AG10803 (cell line): ENCODE data around the gene TACR1.
A peak's percentile ranks its signal among the peaks of the same experiment; 100 is the strongest.

Source experiments
- DNase-seq: peaks from one replicate; pipeline ENCODE4 v3.0.0; 2010; ENCODE audit warnings: low read depth
- H3K4me3 ChIP-seq: 2 replicates; pipeline ENCODE4 v1.5.1; 2011; ENCODE audit warnings: mild to moderate bottlenecking, low read length, control low read depth
- TF ChIP-seq, protein P1 (sequence below): conservative IDR thresholded peaks from 2 replicates; pipeline ENCODE4 v1.5.1; 2011; ENCODE audit warnings: mild to moderate bottlenecking, low read length, control low read depth, inconsistent platforms

TACR1 gene

DNA sequence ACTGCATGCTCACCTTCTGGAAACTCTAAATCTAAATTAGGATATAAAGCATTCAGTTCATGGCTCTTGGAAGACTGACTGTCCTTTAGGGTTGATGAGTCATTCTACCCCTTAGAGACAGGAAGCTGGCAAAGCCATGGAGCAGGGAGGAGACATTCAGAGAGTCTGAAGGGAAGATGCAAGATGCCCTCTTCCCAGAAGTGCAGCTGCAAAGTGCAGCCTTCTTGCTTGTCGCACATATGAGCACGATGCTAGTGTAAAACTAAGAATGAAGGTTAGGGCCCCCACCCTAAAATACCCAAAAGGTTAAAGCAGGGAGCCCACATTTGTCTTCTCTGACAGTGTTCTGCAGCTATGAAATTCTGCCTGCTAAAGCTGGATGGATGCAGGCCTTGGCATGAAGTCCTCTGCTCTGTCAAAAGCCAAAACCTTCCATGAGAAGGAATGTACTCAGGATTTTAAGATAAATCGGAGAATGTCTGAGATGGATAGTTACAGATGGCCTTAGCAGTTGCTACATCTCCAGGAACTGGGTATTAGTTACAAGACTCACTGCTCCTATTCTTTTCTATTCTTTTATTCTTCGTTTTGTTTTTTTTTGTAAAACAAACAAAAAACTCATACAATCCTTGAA lies 151.2 kb downstream of the TACR1 start:
- TF ChIP-seq, protein P1, sequence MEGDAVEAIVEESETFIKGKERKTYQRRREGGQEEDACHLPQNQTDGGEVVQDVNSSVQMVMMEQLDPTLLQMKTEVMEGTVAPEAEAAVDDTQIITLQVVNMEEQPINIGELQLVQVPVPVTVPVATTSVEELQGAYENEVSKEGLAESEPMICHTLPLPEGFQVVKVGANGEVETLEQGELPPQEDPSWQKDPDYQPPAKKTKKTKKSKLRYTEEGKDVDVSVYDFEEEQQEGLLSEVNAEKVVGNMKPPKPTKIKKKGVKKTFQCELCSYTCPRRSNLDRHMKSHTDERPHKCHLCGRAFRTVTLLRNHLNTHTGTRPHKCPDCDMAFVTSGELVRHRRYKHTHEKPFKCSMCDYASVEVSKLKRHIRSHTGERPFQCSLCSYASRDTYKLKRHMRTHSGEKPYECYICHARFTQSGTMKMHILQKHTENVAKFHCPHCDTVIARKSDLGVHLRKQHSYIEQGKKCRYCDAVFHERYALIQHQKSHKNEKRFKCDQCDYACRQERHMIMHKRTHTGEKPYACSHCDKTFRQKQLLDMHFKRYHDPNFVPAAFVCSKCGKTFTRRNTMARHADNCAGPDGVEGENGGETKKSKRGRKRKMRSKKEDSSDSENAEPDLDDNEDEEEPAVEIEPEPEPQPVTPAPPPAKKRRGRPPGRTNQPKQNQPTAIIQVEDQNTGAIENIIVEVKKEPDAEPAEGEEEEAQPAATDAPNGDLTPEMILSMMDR, result no peak
- no peak overlapping the region for H3K4me3 ChIP-seq
- peak; percentile 74 for DNase-seq

DNA sequence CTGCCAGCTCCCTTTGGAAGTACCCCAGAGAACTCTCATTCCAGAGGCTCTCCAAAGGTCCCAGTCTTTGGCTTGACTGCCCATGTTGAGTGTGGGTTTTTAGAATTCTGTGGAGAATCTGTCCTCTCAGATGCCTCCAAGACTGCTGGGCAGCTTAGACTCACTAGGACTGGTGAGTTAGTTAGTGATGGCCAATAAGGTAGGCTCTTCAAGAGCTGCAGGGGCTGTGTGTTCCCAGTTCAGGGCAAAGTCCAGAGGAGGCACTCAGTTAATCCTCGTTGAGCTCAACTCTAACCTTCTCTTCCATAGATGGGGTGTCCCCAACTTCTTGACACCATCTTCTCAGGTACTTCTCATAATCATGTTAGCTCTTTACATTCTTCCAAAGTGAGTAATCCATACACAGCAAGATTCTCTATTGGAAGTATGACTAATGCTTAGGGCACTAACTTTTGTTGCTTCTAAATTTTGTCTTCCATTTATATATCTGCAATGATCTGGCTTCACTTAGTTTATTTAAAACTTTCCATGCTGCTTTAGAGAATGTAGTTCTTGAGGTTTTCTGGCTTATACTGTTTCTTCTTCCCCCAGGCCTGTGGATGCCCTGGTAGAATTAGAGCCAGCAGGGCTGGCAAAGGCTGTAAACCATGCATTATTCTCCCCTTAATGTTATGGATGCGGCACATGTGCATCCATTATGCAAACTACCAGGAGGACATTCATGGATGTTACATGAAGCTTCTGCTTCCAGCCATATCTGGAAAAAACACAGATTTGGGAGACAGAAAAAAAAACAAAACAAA lies 151.9 kb downstream of the TACR1 start:
- DNase-seq, result peak; percentile 54
- TF ChIP-seq, protein P1, result no peak
- H3K4me3 ChIP-seq, result no peak overlapping the region

DNA sequence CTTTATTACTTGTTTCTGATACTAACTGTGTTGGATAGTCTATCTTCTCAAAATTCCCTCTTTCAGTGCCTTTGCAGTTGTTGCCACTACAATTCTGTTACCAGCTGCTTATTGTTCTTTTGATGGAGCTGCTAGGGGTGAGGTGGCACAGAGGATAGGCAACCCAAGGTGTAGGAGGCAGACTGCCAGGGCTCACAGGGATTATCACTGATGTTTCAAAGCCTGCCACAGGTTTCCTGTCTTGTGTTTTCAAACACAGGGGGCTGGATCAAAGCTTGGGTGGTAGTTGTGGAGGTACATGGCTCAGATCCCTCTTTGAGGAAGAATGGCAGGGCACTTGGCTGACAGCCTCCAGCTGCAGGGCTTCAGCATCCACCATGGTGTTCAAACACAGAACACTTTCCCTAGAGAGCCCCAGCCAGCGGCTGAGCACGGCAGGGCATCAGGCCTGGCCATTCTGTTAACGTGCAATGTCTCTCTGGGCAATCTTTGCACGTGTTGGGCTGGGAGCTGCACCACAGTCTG lies 153.7 kb downstream of the TACR1 start:
- H3K4me3 ChIP-seq, result no peak overlapping the region
- no peak for DNase-seq
- TF ChIP-seq, protein P1, result no peak

DNA sequence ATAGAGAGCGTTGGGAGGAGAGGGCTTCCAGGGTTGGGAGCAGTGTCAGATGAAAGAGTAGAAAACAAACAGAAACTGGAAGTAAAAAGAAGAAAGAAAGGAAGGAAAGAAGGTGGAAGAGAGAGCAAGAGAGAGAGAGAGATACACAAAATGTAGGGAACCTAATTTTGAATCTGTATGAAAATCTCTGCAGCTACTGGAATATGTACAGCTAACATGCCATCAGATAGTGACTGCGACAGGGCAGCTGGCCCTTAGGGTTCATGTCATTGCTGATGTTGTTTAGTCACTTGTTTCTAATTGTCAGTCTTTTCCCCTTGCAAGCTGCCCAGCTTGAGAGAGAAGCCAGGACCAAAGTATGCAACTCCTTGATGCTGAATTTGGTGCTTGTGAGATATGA lies 155.0 kb downstream of the TACR1 start:
- TF ChIP-seq, protein P1, result no peak
- no peak overlapping the region for H3K4me3 ChIP-seq
- DNase-seq, result no peak

DNA sequence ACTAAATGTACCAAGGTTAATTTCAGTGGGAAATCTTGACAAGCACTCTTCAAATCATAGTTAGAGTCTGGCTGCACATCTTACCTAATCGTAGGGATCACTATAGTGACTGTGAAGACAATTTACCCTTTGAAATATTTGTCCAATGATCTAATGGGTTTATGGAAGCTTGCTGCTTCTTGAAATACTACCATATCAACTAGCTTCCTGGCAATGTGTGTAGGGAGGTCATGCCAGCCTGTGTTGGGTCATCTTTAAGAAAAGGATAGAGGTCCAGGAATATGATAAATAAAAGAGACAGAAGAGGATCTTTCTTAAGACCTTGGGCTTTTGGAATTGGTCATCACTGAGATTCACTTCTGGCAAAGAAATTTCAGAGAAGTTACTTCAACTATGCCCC lies 156.5 kb downstream of the TACR1 start:
- TF ChIP-seq, protein P1, result no peak
- H3K4me3 ChIP-seq, result no peak overlapping the region
- DNase-seq, result peak; percentile 21

DNA sequence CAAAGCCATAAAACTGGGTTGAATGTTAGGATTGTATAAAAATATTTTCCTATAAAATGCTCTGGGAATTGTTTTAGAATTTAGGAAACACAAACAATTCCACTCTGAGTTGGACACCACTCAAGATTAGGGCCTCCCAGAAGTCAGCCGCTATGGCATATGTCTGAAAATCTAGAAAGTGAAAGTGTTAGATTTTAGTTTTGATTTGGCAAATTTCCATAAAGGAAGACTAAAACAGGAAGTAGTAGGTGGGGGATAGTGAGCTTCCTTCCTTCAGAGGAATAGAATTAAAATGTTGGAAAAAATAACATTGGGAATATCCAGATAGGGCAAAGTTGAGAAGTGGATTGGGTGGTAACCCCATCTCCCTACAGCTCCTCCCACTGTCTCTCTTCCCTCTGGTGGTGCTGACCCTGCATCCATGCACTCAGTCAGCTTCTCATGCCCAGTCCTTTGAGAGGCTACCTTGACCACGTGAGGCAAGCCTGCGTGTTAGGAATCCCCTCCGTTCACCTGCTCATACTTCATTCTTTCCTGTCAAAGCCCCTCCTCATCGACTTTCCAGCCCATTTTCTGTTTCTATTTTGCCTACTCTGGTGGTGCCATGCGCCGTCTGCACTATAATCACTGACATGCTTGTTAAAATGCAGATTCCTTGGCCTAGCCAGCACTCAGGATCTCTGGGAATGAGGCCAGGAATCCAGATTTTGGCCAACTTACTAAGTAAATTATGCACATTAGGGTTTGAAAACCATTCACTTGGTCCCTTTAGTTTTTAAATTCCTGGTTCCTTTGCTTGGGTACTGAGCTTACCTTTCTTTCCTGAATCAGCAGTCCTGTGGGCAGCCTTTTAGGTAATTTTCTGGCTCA lies 157.4 kb downstream of the TACR1 start:
- no peak overlapping the region for H3K4me3 ChIP-seq
- DNase-seq, result peak; percentile 20
- TF ChIP-seq, protein P1, result no peak
